HCT116 (cell line): ENCODE results near the gene SLC16A13. TPM values are rescaled to one million over a fixed set of nuclear protein-coding genes. Genes with fewer than 3 reads are reported as not detected.

ENCODE experiments used
- ATAC-seq: fragments of 200-7000 bp; cut with Tn5 transposase; 2 replicates; pipeline ENCODE4 v1.9.1; 2020; ENCODE audit warnings: mild to moderate bottlenecking, moderate library complexity
- BruUV-seq: library from RNA; stranded (reverse); fragments of 400-500 nt; replicated peaks from 2 replicates; lab custom pipeline; 2021; lab: Mats Ljungman, UMichigan
- CTCF ChIA-PET: fragments of 300-600 bp; sonication (Branson Sonifier 250); formaldehyde crosslinking; loops from one replicate; lab custom pipeline; 2021; ENCODE audit warnings: antibody characterized with exemption; lab: Charles Lee
- POLR2A ChIA-PET: fragments of 300-600, 350-600 bp; sonication (Branson Sonifier 250); formaldehyde crosslinking; loops from one replicate; lab custom pipeline; 2021; ENCODE audit warnings: antibody characterized with exemption; lab: Charles Lee
- RAD21 ChIA-PET, 2 experiments: fragments of 300-600 bp; sonication (Branson Sonifier 250); formaldehyde crosslinking; loops; one replicate each; lab custom pipeline; 2023; ENCODE audit warnings: low total read pairs in 2 of 2; ENCODE audit not compliant: uncharacterized antibody in 2 of 2, unreplicated experiment in 2 of 2, low non-redundant PET in 1 of 2; lab: Charles Lee
- DNase-seq: peaks from one replicate; pipeline ENCODE4 v3.0.0-alpha.2; 2010; ENCODE audit warnings: low read depth, low spot score
- H2AFZ ChIP-seq: fragments of 200-600 bp; shearing (Covaris generic), sonication (generic); 2 replicates; pipeline ENCODE4 v1.6.1; 2017; ENCODE audit warnings: low read depth, mixed run types, mixed read lengths, antibody characterized with exemption, low read length; ENCODE audit not compliant: poor library complexity, severe bottlenecking
- H3K27ac ChIP-seq: 2 replicates; pipeline ENCODE4 v1.5.1; 2012; ENCODE audit warnings: low read depth, low read length
- H3K27me3 ChIP-seq: fragments of 200-600 bp; sonication (generic); 2 replicates; pipeline ENCODE4 v1.6.1; 2016; ENCODE audit warnings: mixed run types, low read length, mixed read lengths; ENCODE audit not compliant: insufficient read depth
- H3K36me3 ChIP-seq, 2 experiments: fragments of 200-500 bp in 1 of 2; fragments of 200-600 bp in 1 of 2; sonication (Bioruptor generic) in 1 of 2; sonication (generic) in 1 of 2; 2 replicates each; pipeline versions ENCODE4 v1.5.1 to v1.6.1; 2014 to 2016; ENCODE audit warnings: low read length in 2 of 2, inconsistent platforms in 1 of 2, mixed read lengths in 1 of 2, mixed run types in 1 of 2; ENCODE audit not compliant: insufficient read depth in 2 of 2, control insufficient read depth in 1 of 2
- H3K4me1 ChIP-seq, 2 experiments: fragments of 200-600 bp in 1 of 2; sonication (generic) in 1 of 2; 2 replicates each; pipeline versions ENCODE4 v1.5.1 to v1.6.1; 2012 to 2017; ENCODE audit warnings: low read length in 2 of 2, inconsistent platforms in 1 of 2, mild to moderate bottlenecking in 1 of 2, mixed read lengths in 1 of 2, mixed run types in 1 of 2, moderate library complexity in 1 of 2; ENCODE audit not compliant: insufficient read depth in 2 of 2, control insufficient read depth in 1 of 2
- H3K4me2 ChIP-seq: fragments of 200-600 bp; sonication (generic); 2 replicates; pipeline ENCODE4 v1.6.1; 2017; ENCODE audit warnings: mixed run types, low read length, mixed read lengths
- H3K4me3 ChIP-seq, 2 experiments: fragments of 200-600 bp in 1 of 2; sonication (generic) in 1 of 2; replicated peaks in 1 of 2; 2 replicates each; pipeline ENCODE4 v1.5.1; 2011 to 2016; ENCODE audit warnings: low read length in 2 of 2, control low read depth in 1 of 2, low read depth in 1 of 2, mild to moderate bottlenecking in 1 of 2, mixed read lengths in 1 of 2, mixed run types in 1 of 2
- H3K79me2 ChIP-seq: fragments of 200-600 bp; sonication (generic); 2 replicates; pipeline ENCODE4 v1.6.1; 2017; ENCODE audit warnings: mild to moderate bottlenecking, mixed run types, low read length, moderate library complexity, mixed read lengths; ENCODE audit not compliant: insufficient read depth
- H3K9ac ChIP-seq: fragments of 200-600 bp; sonication (generic); 2 replicates; pipeline ENCODE4 v1.6.1; 2016; ENCODE audit warnings: low read length, mixed read lengths
- H3K9me2 ChIP-seq: fragments of 200-600 bp; sonication (generic), shearing (Covaris generic); 2 replicates; pipeline ENCODE4 v1.6.1; 2017; ENCODE audit warnings: mixed run types, mild to moderate bottlenecking, moderate library complexity; ENCODE audit not compliant: insufficient read depth
- H3K9me3 ChIP-seq, 2 experiments: fragments of 200-500 bp in 1 of 2; fragments of 200-600 bp in 1 of 2; sonication (Bioruptor generic) in 1 of 2; sonication (generic) in 1 of 2; 2 replicates each; pipeline ENCODE4 v1.6.1; 2014 to 2017; ENCODE audit warnings: low read length in 2 of 2, mixed read lengths in 2 of 2, inconsistent platforms in 1 of 2, low read depth in 1 of 2, mild to moderate bottlenecking in 1 of 2, mixed run types in 1 of 2, moderate library complexity in 1 of 2; ENCODE audit not compliant: control insufficient read depth in 1 of 2, insufficient read depth in 1 of 2
- H4K20me1 ChIP-seq: fragments of 200-600 bp; sonication (generic), shearing (Covaris generic); 2 replicates; pipeline ENCODE4 v1.6.1; 2017; ENCODE audit warnings: mixed run types, mild to moderate bottlenecking, moderate library complexity; ENCODE audit not compliant: insufficient read depth
- CEBPB ChIP-seq: IDR thresholded peaks from 2 replicates; pipeline ENCODE4 v1.6.1; 2012; ENCODE audit warnings: low read depth
- EGR1 ChIP-seq: IDR thresholded peaks from 2 replicates; pipeline ENCODE4 v1.6.1; 2012; ENCODE audit warnings: low read depth
- ELF1 ChIP-seq: IDR thresholded peaks from 2 replicates; pipeline ENCODE4 v1.6.1; 2012; ENCODE audit warnings: low read depth, borderline replicate concordance
- EZH2 ChIP-seq: fragments of 200-600 bp; sonication (generic); IDR thresholded peaks from 2 replicates; pipeline ENCODE4 v1.6.1; 2017; ENCODE audit warnings: antibody characterized with exemption, mixed run types
- EZH2phosphoT487 ChIP-seq: fragments of 200-600 bp; IDR thresholded peaks from 2 replicates; pipeline ENCODE4 v1.6.1; 2018; ENCODE audit warnings: antibody characterized with exemption, borderline replicate concordance
- FOSL1 ChIP-seq: IDR thresholded peaks from 2 replicates; pipeline ENCODE4 v1.6.1; 2012; ENCODE audit warnings: low read depth
- JUND ChIP-seq: IDR thresholded peaks from 2 replicates; pipeline ENCODE4 v1.6.1; 2012
- RAD21 ChIP-seq: IDR thresholded peaks from 2 replicates; pipeline ENCODE4 v1.6.1; 2012; ENCODE audit warnings: low read depth, mild to moderate bottlenecking
- SIN3A ChIP-seq: IDR thresholded peaks from 2 replicates; pipeline ENCODE4 v1.6.1; 2012; ENCODE audit warnings: low read depth
- SP1 ChIP-seq: IDR thresholded peaks from 2 replicates; pipeline ENCODE4 v1.6.1; 2012; ENCODE audit warnings: low read depth
- SRF ChIP-seq: IDR thresholded peaks from 2 replicates; pipeline ENCODE4 v1.6.1; 2012; ENCODE audit warnings: low read depth
- TCF7L2 ChIP-seq: IDR thresholded peaks from 2 replicates; pipeline ENCODE4 v1.7.0; 2011; ENCODE audit warnings: borderline replicate concordance, inconsistent platforms; ENCODE audit not compliant: insufficient read depth, insufficient read length; ENCODE audit errors: extremely low read depth
- YY1 ChIP-seq: IDR thresholded peaks from 2 replicates; pipeline ENCODE4 v1.6.1; 2011; ENCODE audit warnings: low read length, low read depth, moderate library complexity, mild to moderate bottlenecking; ENCODE audit not compliant: insufficient replicate concordance; ENCODE audit errors: extremely low read depth
- intact Hi-C: fragments of 100-400 bp; cut with micrococcal nuclease; formaldehyde crosslinking; loops from 2 replicates; pipeline ENCODE4 v1.10.0; 2022
- total RNA-seq: library from RNA; stranded (reverse); gene quantifications from one replicate; pipeline ENCODE4 v1.2.1, GENCODE V29; 2021; ENCODE audit not compliant: unreplicated experiment
- TF ChIP-seq, protein P1 (sequence below), 3 experiments: fragments of 200-600 bp in 1 of 3; sonication (generic) in 1 of 3; IDR thresholded peaks in 2 of 3; conservative IDR thresholded peaks in 1 of 3; 2 replicates each; pipeline ENCODE4 v1.5.1; 2012 to 2017; ENCODE audit warnings: low read depth in 2 of 3, low read length in 2 of 3, antibody characterized with exemption in 1 of 3, borderline replicate concordance in 1 of 3, control low read depth in 1 of 3, mild to moderate bottlenecking in 1 of 3, mixed read lengths in 1 of 3, mixed run types in 1 of 3, moderate library complexity in 1 of 3; ENCODE audit not compliant: insufficient read depth in 1 of 3
- TF ChIP-seq, protein P2 (sequence below): IDR thresholded peaks from 2 replicates; pipeline ENCODE4 v1.6.1; 2012

Gene SLC16A13
- total RNA-seq, 1 experiment from 2014 or later = 6.8 TPM

DNA sequence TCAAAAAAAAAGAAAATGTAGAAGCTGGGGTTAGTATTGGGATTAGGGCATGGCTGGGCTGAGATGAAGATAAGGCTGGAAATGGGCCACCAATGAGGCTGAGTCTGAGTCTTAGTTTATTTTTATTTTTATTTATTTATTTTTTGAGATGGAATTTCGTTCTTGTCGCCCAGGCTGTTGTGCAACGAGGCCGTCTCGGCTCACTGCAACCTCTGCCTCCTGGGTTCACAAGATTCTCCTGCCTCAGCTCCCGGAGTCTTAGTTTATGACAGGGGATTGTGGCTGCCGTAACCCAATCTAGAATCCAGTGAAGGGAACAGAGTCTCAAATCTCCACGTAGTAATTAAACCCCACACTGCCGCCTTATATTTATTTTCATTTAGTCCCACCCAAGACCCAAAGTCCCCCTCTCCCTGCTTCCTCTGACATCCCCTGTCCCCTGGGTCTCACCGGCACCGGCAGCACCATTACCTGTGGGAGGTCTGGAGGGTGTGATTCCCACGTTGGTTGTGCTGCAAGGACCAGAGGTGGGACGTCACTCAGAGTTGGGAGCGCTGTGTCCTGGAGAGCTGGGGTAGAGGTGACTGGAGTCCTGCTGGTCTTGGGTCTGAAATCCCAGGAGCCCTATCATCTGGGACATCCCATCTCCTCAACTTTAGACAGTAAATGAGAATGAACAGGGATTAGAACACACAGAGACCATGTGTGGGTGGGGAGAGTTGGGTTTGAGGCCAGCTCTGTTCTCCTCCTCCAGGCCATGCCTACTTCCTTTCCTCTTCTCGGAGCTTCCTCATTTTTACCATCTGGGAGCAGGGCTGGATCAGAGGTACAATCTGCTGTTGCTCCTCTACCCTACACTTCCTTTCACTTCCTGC, 44.0 kb downstream of the SLC16A13 start, which contains the start of gene CLEC10A:
CLEC10A (minus strand) TSS at position 671 of the 875 bp plus-strand sequence. CDS start 1,439 bp downstream, outside the sequence.
- H4K20me1 ChIP-seq = no peaks in the 10 kb centered on the region
- no peak within 1 kb of the TSS for H3K27ac ChIP-seq
- H3K9me3 ChIP-seq = no peaks in the 10 kb centered on the region
- ChIA-PET CTCF (no interaction called here), POLR2A (no interaction called here), RAD21 (no interaction called here)
- no peak within 1 kb of the TSS for H3K9ac ChIP-seq
- BruUV-seq = no TSS peak
- ATAC-seq = no peak
- H3K4me3 ChIP-seq = no peak within 1 kb of the TSS
- no peaks in the 10 kb centered on the region for H3K27me3 ChIP-seq
- no peak for DNase-seq
- H3K4me2 ChIP-seq = no peak within 1 kb of the TSS
- no peaks in the 10 kb centered on the region for H3K36me3 ChIP-seq
- H3K9me2 ChIP-seq = no peaks in the 10 kb centered on the region
- no peak within 1 kb of the TSS for H2AFZ ChIP-seq
- no peaks in the 10 kb centered on the region for H3K4me1 ChIP-seq
- TF ChIP-seq FOSL1 (no peak), SP1 (no peak), SIN3A (no peak), ELF1 (no peak), EZH2phosphoT487 (no peak), EGR1 (no peak), RAD21 (no peak), YY1 (no peak), SRF (no peak), TCF7L2 (no peak), EZH2 (no peak), JUND (no peak), CEBPB (no peak)
- TF ChIP-seq, protein P1, sequence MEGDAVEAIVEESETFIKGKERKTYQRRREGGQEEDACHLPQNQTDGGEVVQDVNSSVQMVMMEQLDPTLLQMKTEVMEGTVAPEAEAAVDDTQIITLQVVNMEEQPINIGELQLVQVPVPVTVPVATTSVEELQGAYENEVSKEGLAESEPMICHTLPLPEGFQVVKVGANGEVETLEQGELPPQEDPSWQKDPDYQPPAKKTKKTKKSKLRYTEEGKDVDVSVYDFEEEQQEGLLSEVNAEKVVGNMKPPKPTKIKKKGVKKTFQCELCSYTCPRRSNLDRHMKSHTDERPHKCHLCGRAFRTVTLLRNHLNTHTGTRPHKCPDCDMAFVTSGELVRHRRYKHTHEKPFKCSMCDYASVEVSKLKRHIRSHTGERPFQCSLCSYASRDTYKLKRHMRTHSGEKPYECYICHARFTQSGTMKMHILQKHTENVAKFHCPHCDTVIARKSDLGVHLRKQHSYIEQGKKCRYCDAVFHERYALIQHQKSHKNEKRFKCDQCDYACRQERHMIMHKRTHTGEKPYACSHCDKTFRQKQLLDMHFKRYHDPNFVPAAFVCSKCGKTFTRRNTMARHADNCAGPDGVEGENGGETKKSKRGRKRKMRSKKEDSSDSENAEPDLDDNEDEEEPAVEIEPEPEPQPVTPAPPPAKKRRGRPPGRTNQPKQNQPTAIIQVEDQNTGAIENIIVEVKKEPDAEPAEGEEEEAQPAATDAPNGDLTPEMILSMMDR (IDR thresholded peaks at IDR 0.05 in 2 of 3, conservative IDR thresholded peaks at IDR 0.05 in 1 of 3; ENCODE audit: borderline replicate concordance in 1 of 3, insufficient read depth in 1 of 3, low read depth in 2 of 3, low read length in 2 of 3) = no peak
- TF ChIP-seq, protein P2, sequence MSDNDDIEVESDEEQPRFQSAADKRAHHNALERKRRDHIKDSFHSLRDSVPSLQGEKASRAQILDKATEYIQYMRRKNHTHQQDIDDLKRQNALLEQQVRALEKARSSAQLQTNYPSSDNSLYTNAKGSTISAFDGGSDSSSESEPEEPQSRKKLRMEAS = no peak
- H3K79me2 ChIP-seq = no peaks in the 10 kb centered on the region
- intact Hi-C loops = no loop called here
